Mucosa of stomach (tissue), 1 donor: ENCODE data around the gene SLC25A1.

ENCODE experiments used
- H3K27me3 ChIP-seq: one replicate; pipeline ENCODE4 v1.7.0; 2013; ENCODE audit warnings: mild to moderate bottlenecking, low read length; ENCODE audit not compliant: control insufficient read depth, insufficient read depth
- H3K36me3 ChIP-seq: one replicate; pipeline ENCODE4 v1.7.0; 2013; ENCODE audit warnings: low read length; ENCODE audit not compliant: control insufficient read depth, insufficient read depth
- H3K4me1 ChIP-seq: one replicate; pipeline ENCODE4 v1.7.0; 2013; ENCODE audit warnings: mild to moderate bottlenecking, low read length; ENCODE audit not compliant: control insufficient read depth, insufficient read depth
- H3K4me3 ChIP-seq: one replicate; pipeline ENCODE4 v1.7.0; 2013; ENCODE audit warnings: low read length
- H3K9ac ChIP-seq: one replicate; pipeline ENCODE4 v1.7.0; 2013; ENCODE audit warnings: mild to moderate bottlenecking, low read length, moderate library complexity
- H3K9me3 ChIP-seq: one replicate; pipeline ENCODE4 v1.7.0; 2013; ENCODE audit warnings: mild to moderate bottlenecking, low read length, moderate library complexity; ENCODE audit not compliant: control insufficient read depth
- donor health status: Pancreatic carcinoma.

The SLC25A1 gene

GRCh38 chr22:19215360-19215759 is 36.8 kb upstream of the SLC25A1 start:
- Histone ChIP-seq H3K9me3 (no peaks in the 10 kb centered on the region), H3K36me3 (no peaks in the 10 kb centered on the region), H3K4me1 (no peaks in the 10 kb centered on the region), H3K27me3 (no peaks in the 10 kb centered on the region), H3K9ac (no peak overlapping the region), H3K4me3 (no peak overlapping the region)

GRCh38 chr22:19214078-19214473 is 35.5 kb upstream of the SLC25A1 start:
- no peaks in the 10 kb centered on the region for H3K9me3 ChIP-seq
- no peaks in the 10 kb centered on the region for H3K4me1 ChIP-seq
- H3K36me3 ChIP-seq, result no peaks in the 10 kb centered on the region
- H3K4me3 ChIP-seq, result no peak overlapping the region
- no peaks in the 10 kb centered on the region for H3K27me3 ChIP-seq
- H3K9ac ChIP-seq, result no peak overlapping the region

- no peak overlapping the region for H3K4me3 ChIP-seq
- no peaks in the 10 kb centered on the region for H3K27me3 ChIP-seq
- no peak overlapping the region for H3K9ac ChIP-seq
- H3K4me1 ChIP-seq, result no peaks in the 10 kb centered on the region
- H3K9me3 ChIP-seq, result no peaks in the 10 kb centered on the region
- H3K36me3 ChIP-seq, result no peaks in the 10 kb centered on the region
Measured at GRCh38 chr22:19213442-19214077, 35.0 kb upstream of the SLC25A1 start.

DNA sequence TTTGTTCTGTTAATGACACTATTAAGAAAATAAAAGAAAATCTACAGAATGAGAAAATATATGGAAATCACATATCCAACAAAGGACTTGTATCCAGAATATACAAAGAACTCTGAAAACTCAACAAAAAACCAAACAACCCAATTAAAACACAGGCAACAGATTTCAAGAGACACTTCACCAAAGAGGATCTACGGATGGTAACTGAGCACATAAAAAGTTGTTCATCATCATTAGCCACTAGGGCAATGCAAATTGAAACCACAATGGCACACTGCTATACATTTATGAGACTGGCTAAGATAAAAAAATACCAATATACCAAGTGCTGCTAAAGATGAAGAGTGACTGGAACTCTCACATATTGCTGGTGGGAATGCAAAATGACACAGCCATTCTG is 34.5 kb upstream of the SLC25A1 start:
- Histone ChIP-seq H3K27me3 (no peaks in the 10 kb centered on the region), H3K9me3 (no peaks in the 10 kb centered on the region), H3K9ac (no peak overlapping the region), H3K36me3 (no peaks in the 10 kb centered on the region), H3K4me1 (no peaks in the 10 kb centered on the region), H3K4me3 (no peak overlapping the region)

- H3K4me3 ChIP-seq, result no peak overlapping the region
- H3K9ac ChIP-seq, result no peak overlapping the region
- no peaks in the 10 kb centered on the region for H3K36me3 ChIP-seq
- H3K4me1 ChIP-seq, result no peaks in the 10 kb centered on the region
- H3K27me3 ChIP-seq, result no peaks in the 10 kb centered on the region
- no peaks in the 10 kb centered on the region for H3K9me3 ChIP-seq
Measured at GRCh38 chr22:19212302-19212870, 33.9 kb upstream of the SLC25A1 start.

DNA sequence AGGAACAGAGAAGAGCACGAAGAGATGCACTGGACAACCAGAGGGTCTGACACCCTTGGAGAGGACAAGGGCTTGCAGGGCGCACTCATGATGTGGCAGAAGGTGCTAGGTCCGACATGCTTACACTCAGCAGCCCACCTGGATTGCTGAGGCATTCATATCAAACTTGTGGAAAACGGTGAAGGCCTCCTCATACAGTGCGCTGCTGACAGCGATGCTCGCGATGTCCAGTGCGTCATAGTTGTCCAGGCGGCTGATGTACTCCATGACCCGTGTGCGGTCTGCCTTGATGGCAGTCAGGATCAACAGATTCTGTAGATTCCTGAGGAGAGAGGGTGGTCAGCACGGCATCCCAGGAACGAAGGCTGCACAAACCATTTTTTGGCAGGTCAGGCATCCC is 31.7 kb upstream of the SLC25A1 start:
- Histone ChIP-seq H3K9me3 (no peaks in the 10 kb centered on the region), H3K4me1 (no peaks in the 10 kb centered on the region), H3K4me3 (no peak overlapping the region), H3K9ac (no peak overlapping the region), H3K27me3 (no peaks in the 10 kb centered on the region), H3K36me3 (no peaks in the 10 kb centered on the region)

DNA sequence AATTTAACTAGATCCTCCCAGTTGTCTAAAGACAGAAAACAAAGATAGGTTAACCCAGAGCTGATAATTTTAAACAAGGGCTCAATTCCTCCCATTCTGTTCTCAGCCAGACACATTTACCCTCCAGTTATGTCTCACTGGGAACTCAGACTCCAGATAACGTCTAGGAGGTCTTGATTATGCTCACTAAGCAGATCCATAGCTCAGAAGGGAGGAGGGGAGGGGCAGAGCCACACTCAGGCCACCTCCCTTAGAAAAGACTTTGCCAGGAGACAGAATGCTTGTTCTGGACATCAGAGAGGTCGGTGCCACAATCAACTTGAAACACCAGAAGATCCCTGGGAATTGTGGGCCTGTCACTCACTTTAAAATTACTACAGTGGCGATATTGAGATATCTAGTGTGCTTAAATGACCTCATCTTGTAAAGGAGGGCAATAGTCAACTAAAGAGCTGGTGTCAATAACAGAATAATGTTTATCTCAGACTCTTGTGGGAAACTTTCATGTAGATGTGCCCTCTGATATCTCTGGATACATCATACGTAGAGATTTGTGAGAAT is 29.8 kb upstream of the SLC25A1 start:
- H3K27me3 ChIP-seq, result no peaks in the 10 kb centered on the region
- H3K36me3 ChIP-seq, result no peaks in the 10 kb centered on the region
- H3K4me1 ChIP-seq, result no peaks in the 10 kb centered on the region
- no peaks in the 10 kb centered on the region for H3K9me3 ChIP-seq
- no peak overlapping the region for H3K9ac ChIP-seq
- no peak overlapping the region for H3K4me3 ChIP-seq

DNA sequence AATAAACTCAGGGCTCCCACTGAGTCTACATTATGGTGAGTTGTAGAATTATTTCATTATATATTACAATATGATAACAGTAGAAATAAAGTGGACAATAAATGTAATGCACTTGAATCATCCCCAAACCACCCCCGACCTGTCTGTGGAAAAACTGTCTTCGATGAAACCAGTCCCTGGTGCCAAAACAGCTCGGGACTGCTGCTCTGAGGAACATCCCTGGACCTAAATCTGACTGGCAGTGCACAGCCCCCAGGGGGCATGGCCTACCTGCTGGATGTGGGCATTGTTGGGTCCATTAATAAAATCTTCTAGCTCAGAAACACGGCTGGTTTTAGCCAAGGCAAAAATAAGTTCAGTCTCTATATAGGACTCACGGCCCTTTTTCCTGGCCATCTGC is 29.3 kb upstream of the SLC25A1 start:
- H3K4me3 ChIP-seq, result no peak overlapping the region
- no peaks in the 10 kb centered on the region for H3K27me3 ChIP-seq
- H3K9ac ChIP-seq, result no peak overlapping the region
- no peaks in the 10 kb centered on the region for H3K9me3 ChIP-seq
- no peaks in the 10 kb centered on the region for H3K36me3 ChIP-seq
- no peaks in the 10 kb centered on the region for H3K4me1 ChIP-seq

GRCh38 chr22:19207401-19207808 is 28.9 kb upstream of the SLC25A1 start:
- Histone ChIP-seq H3K36me3 (no peaks in the 10 kb centered on the region), H3K4me3 (no peak overlapping the region), H3K9me3 (no peaks in the 10 kb centered on the region), H3K4me1 (no peaks in the 10 kb centered on the region), H3K27me3 (no peaks in the 10 kb centered on the region), H3K9ac (no peak overlapping the region)

- no peaks in the 10 kb centered on the region for H3K9me3 ChIP-seq
- H3K4me1 ChIP-seq, result no peaks in the 10 kb centered on the region
- H3K36me3 ChIP-seq, result no peaks in the 10 kb centered on the region
- H3K4me3 ChIP-seq, result no peak overlapping the region
- H3K27me3 ChIP-seq, result no peaks in the 10 kb centered on the region
- no peak overlapping the region for H3K9ac ChIP-seq
Measured at GRCh38 chr22:19206287-19206686, 27.8 kb upstream of the SLC25A1 start.

- Histone ChIP-seq H3K36me3 (no peaks in the 10 kb centered on the region), H3K4me1 (no peaks in the 10 kb centered on the region), H3K4me3 (no peak overlapping the region), H3K27me3 (no peaks in the 10 kb centered on the region), H3K9ac (no peak overlapping the region), H3K9me3 (no peaks in the 10 kb centered on the region)
Measured at GRCh38 chr22:19204640-19205039, 26.1 kb upstream of the SLC25A1 start.

DNA sequence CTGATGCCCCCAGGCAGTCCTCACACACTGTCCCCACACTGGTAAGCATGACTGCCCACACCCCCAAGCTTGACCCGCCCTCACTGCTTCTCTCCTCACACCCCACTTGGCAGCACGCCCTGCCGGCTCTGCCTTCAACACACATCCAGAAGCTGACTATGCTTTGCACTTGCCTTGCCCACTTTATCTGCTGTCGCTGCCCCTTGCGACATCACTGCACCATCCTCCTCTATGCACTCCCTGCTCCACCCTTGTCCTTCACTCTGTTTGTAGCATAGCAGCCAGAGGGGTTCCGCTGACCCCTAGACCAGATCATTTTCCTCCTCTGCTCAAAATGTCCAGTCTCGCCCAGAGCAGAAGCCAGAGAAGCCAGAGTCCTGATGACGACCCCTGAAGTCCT is 25.3 kb upstream of the SLC25A1 start:
- Histone ChIP-seq H3K4me3 (no peak overlapping the region), H3K36me3 (no peaks in the 10 kb centered on the region), H3K9me3 (no peaks in the 10 kb centered on the region), H3K9ac (no peak overlapping the region), H3K27me3 (no peaks in the 10 kb centered on the region), H3K4me1 (no peaks in the 10 kb centered on the region)
